ENCODE measurements around the gene HBG2.

HBG2 gene

DNA sequence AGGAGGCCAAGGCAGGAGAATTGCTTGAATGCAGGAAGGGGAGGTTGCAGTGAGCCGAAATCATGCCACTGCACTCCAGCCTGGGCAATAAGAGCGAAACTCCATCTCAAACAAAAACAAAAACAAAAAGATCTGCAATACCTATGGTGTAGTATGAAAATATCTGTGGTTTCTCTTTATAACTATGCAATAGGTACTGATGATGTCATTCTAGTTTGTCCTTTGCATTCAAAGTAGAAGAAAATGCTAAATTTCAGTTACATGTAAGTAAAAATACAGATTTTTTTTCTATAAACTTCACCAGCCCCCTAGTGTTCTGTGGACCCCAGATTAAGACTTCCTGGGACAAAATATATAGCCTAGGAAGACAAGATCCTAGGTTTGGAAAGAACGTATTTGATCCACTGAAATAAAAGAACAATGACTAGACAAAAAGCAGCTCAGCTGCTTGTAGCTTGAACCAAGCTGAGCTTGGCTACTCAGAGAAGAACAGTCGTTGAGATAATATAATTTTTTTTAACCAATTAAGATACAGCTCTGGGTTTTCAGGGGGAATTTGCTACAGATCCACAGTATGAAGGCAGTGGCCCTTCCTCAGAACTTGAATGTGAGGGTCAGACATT is 17.9 kb upstream of the HBG2 start:
- H2BK15ac ChIP-seq (ENCODE audit: low read length), result no peak overlapping the region

GRCh38 chr11:5269715-5270147 is 15.2 kb upstream of the HBG2 start, which contains the start of gene HBE1:
TSS of gene HBE1 (minus strand) at chr11:5269945. CDS start at chr11:5269890, 55 bp downstream.
- Histone ChIP-seq H2AFZ (ENCODE audit: low read length) (no peak within 1 kb of the TSS), H3K36me3 (replicated peaks in 1 of 2; ENCODE audit: control insufficient read depth in 2 of 2, insufficient read depth in 2 of 2, low read length in 2 of 2) (no peaks in the 10 kb centered on the region), H3K4me1 (ENCODE audit: control insufficient read depth in 2 of 2, insufficient read depth in 1 of 2, low read depth in 1 of 2, low read length in 2 of 2) (peaks cover 0 to 2% of the 10 kb centered on the region in 2 donors), H3K4ac (ENCODE audit: low read length) (no peak within 1 kb of the TSS), H3K23ac (ENCODE audit: low read depth, low read length, poor library complexity) (no peak within 1 kb of the TSS), H2BK5ac (ENCODE audit: low read length) (no peak within 1 kb of the TSS), H3K27me3 (ENCODE audit: control insufficient read depth in 3 of 3, insufficient read depth in 3 of 3, low read depth in 1 of 3, low read length in 3 of 3) (no peaks in the 10 kb centered on the region), H2BK120ac (ENCODE audit: low read depth, low read length) (no peak within 1 kb of the TSS), H3K4me2 (ENCODE audit: insufficient read depth, low read length, poor library complexity, severe bottlenecking) (no peak within 1 kb of the TSS), H2BK15ac (ENCODE audit: low read length) (no peak within 1 kb of the TSS), H2AK5ac (ENCODE audit: low read depth, low read length) (no peak within 1 kb of the TSS), H3K18ac (ENCODE audit: low read length) (no peak within 1 kb of the TSS), H3K79me1 (ENCODE audit: low read depth, low read length) (no peaks in the 10 kb centered on the region), H4K8ac (ENCODE audit: low read depth, low read length) (no peak within 1 kb of the TSS), H4K91ac (ENCODE audit: low read depth, low read length, poor library complexity) (no peak within 1 kb of the TSS), H3K14ac (ENCODE audit: low read length) (no peak within 1 kb of the TSS), H2BK12ac (ENCODE audit: low read length) (no peak within 1 kb of the TSS), H3K9ac (ENCODE audit: low read depth, low read length, poor library complexity) (no peak within 1 kb of the TSS), H3K27ac (replicated peaks; ENCODE audit: low read length) (no peak within 1 kb of the TSS), H3K9me3 (replicated peaks in 1 of 2; ENCODE audit: control insufficient read depth in 2 of 2, insufficient read depth in 1 of 2, low read depth in 1 of 2, low read length in 2 of 2) (no peaks in the 10 kb centered on the region), H3K4me3 (ENCODE audit: low read length in 2 of 2) (no peak within 1 kb of the TSS)
- DNase-seq (ENCODE audit: low spot score), result no peak
- WGBS, 2 donors (ENCODE audit: extremely low coverage in 2 of 2, insufficient read length in 2 of 2, insufficient replicate concordance in 1 of 2), result no CpG with 5 or more reads among the region's 4 CpGs

More for the DNA sequence above, 17.9 kb upstream of the HBG2 start:
- Histone ChIP-seq H3K79me1 (ENCODE audit: low read depth, low read length) (no peaks in the 10 kb centered on the region), H3K14ac (ENCODE audit: low read length) (no peak overlapping the region), H2AFZ (ENCODE audit: low read length) (no peak overlapping the region), H4K91ac (ENCODE audit: low read depth, low read length, poor library complexity) (no peak overlapping the region), H2BK12ac (ENCODE audit: low read length) (no peak overlapping the region), H3K4me3 (ENCODE audit: low read length in 2 of 2) (no peak overlapping the region), H3K4me2 (ENCODE audit: insufficient read depth, low read length, poor library complexity, severe bottlenecking) (no peak overlapping the region), H3K9me3 (replicated peaks in 1 of 2; ENCODE audit: control insufficient read depth in 2 of 2, insufficient read depth in 1 of 2, low read depth in 1 of 2, low read length in 2 of 2) (no peaks in the 10 kb centered on the region), H2AK5ac (ENCODE audit: low read depth, low read length) (no peak overlapping the region), H3K4ac (ENCODE audit: low read length) (no peak overlapping the region), H3K18ac (ENCODE audit: low read length) (no peak overlapping the region), H3K36me3 (replicated peaks in 1 of 2; ENCODE audit: control insufficient read depth in 2 of 2, insufficient read depth in 2 of 2, low read length in 2 of 2) (no peaks in the 10 kb centered on the region), H3K27me3 (ENCODE audit: control insufficient read depth in 3 of 3, insufficient read depth in 3 of 3, low read depth in 1 of 3, low read length in 3 of 3) (no peaks in the 10 kb centered on the region), H3K4me1 (ENCODE audit: control insufficient read depth in 2 of 2, insufficient read depth in 1 of 2, low read depth in 1 of 2, low read length in 2 of 2) (peaks cover 0 to 2% of the 10 kb centered on the region in 2 donors), H3K27ac (replicated peaks; ENCODE audit: low read length) (no peak overlapping the region), H4K8ac (ENCODE audit: low read depth, low read length) (no peak overlapping the region), H2BK120ac (ENCODE audit: low read depth, low read length) (no peak overlapping the region), H3K9ac (ENCODE audit: low read depth, low read length, poor library complexity) (no peak overlapping the region), H2BK5ac (ENCODE audit: low read length) (no peak overlapping the region), H3K23ac (ENCODE audit: low read depth, low read length, poor library complexity) (no peak overlapping the region)
- WGBS, 2 donors (ENCODE audit: extremely low coverage in 2 of 2, insufficient read length in 2 of 2, insufficient replicate concordance in 1 of 2), result no CpG with 5 or more reads among the region's 4 CpGs
- no peak for DNase-seq (ENCODE audit: low spot score)

DNA sequence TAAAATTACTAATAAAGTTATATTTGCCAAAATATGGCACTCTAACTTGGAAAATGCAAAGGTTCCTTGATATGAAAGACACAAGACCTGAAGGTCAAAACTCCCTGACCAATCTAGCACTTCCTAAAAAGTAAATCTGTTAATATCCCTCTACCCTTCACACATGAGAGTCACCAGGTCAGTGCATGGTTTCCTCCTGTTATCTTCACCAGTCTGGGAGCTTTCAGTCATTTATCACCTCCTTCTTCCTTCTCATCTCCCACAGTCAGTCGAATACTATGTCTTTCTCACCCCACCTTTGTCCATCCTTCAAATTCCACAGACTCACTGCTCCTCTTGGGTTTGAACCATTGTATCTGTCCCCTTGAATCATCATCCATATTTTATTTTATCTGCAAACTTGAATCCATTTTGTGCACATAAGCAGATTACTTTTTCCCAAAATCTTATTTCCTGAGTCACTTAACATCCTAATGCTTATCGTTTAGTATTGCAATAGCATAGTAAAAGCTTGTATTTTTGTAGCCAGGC is 12.5 kb upstream of the HBG2 start:
- Histone ChIP-seq H3K18ac (ENCODE audit: low read length) (no peak overlapping the region), H2BK12ac (ENCODE audit: low read length) (no peak overlapping the region), H3K4me1 (ENCODE audit: control insufficient read depth in 2 of 2, insufficient read depth in 1 of 2, low read depth in 1 of 2, low read length in 2 of 2) (no peaks in the 10 kb centered on the region), H3K27ac (replicated peaks; ENCODE audit: low read length) (no peak overlapping the region), H3K9ac (ENCODE audit: low read depth, low read length, poor library complexity) (no peak overlapping the region), H3K36me3 (replicated peaks in 1 of 2; ENCODE audit: control insufficient read depth in 2 of 2, insufficient read depth in 2 of 2, low read length in 2 of 2) (no peaks in the 10 kb centered on the region), H3K4me2 (ENCODE audit: insufficient read depth, low read length, poor library complexity, severe bottlenecking) (no peak overlapping the region), H4K8ac (ENCODE audit: low read depth, low read length) (no peak overlapping the region), H3K23ac (ENCODE audit: low read depth, low read length, poor library complexity) (no peak overlapping the region), H2BK120ac (ENCODE audit: low read depth, low read length) (no peak overlapping the region), H3K14ac (ENCODE audit: low read length) (no peak overlapping the region), H2AK5ac (ENCODE audit: low read depth, low read length) (no peak overlapping the region), H3K79me1 (ENCODE audit: low read depth, low read length) (no peaks in the 10 kb centered on the region), H3K4ac (ENCODE audit: low read length) (no peak overlapping the region), H3K9me3 (replicated peaks in 1 of 2; ENCODE audit: control insufficient read depth in 2 of 2, insufficient read depth in 1 of 2, low read depth in 1 of 2, low read length in 2 of 2) (no peaks in the 10 kb centered on the region), H2BK5ac (ENCODE audit: low read length) (no peak overlapping the region), H3K27me3 (ENCODE audit: control insufficient read depth in 3 of 3, insufficient read depth in 3 of 3, low read depth in 1 of 3, low read length in 3 of 3) (no peaks in the 10 kb centered on the region), H2BK15ac (ENCODE audit: low read length) (no peak overlapping the region), H2AFZ (ENCODE audit: low read length) (no peak overlapping the region), H4K91ac (ENCODE audit: low read depth, low read length, poor library complexity) (no peak overlapping the region), H3K4me3 (ENCODE audit: low read length in 2 of 2) (no peak overlapping the region)
- no peak for DNase-seq (ENCODE audit: low spot score)
- WGBS, 2 donors (ENCODE audit: extremely low coverage in 2 of 2, insufficient read length in 2 of 2, insufficient replicate concordance in 1 of 2), result no CpG with 5 or more reads among the region's 2 CpGs

DNA sequence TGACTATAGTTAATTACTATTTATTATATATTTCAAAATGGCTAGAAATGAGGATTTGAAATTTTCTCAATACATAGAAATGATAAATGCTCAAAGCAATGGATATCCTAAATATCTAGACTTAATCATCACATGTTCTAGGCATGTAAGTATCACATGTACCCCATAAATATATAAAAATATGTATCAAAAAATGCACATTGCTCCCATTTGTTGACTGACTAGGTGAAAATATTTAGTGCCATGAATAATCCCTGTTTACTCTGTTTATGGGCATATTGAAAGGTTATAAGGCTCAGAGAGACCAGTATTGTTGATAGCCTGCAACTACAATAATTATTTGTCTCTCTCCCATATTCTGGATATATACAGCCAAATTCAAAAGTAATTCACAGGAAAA is 12.0 kb upstream of the HBG2 start:
- no peak overlapping the region for H4K8ac ChIP-seq (ENCODE audit: low read depth, low read length)
- no peak overlapping the region for H3K4me2 ChIP-seq (ENCODE audit: insufficient read depth, low read length, poor library complexity, severe bottlenecking)
- no peaks in the 10 kb centered on the region for H3K27me3 ChIP-seq (ENCODE audit: control insufficient read depth in 3 of 3, insufficient read depth in 3 of 3, low read depth in 1 of 3, low read length in 3 of 3)

More for the DNA sequence above, 12.0 kb upstream of the HBG2 start:
- no peak overlapping the region for H3K27ac ChIP-seq (replicated peaks; ENCODE audit: low read length)
- H4K91ac ChIP-seq (ENCODE audit: low read depth, low read length, poor library complexity), result no peak overlapping the region
- H2BK15ac ChIP-seq (ENCODE audit: low read length), result no peak overlapping the region
- no peak for DNase-seq (ENCODE audit: low spot score)
- H3K79me1 ChIP-seq (ENCODE audit: low read depth, low read length), result no peaks in the 10 kb centered on the region
- no peak overlapping the region for H2BK5ac ChIP-seq (ENCODE audit: low read length)
- no peak overlapping the region for H3K14ac ChIP-seq (ENCODE audit: low read length)
- H3K4ac ChIP-seq (ENCODE audit: low read length), result no peak overlapping the region
- no peak overlapping the region for H2BK120ac ChIP-seq (ENCODE audit: low read depth, low read length)
- no peak overlapping the region for H3K4me3 ChIP-seq (ENCODE audit: low read length in 2 of 2)
- H2AFZ ChIP-seq (ENCODE audit: low read length), result no peak overlapping the region
- no peak overlapping the region for H3K18ac ChIP-seq (ENCODE audit: low read length)
- H3K23ac ChIP-seq (ENCODE audit: low read depth, low read length, poor library complexity), result no peak overlapping the region
- no peaks in the 10 kb centered on the region for H3K9me3 ChIP-seq (replicated peaks in 1 of 2; ENCODE audit: control insufficient read depth in 2 of 2, insufficient read depth in 1 of 2, low read depth in 1 of 2, low read length in 2 of 2)
- H3K36me3 ChIP-seq (replicated peaks in 1 of 2; ENCODE audit: control insufficient read depth in 2 of 2, insufficient read depth in 2 of 2, low read length in 2 of 2), result no peaks in the 10 kb centered on the region
- no peaks in the 10 kb centered on the region for H3K4me1 ChIP-seq (ENCODE audit: control insufficient read depth in 2 of 2, insufficient read depth in 1 of 2, low read depth in 1 of 2, low read length in 2 of 2)
- no peak overlapping the region for H3K9ac ChIP-seq (ENCODE audit: low read depth, low read length, poor library complexity)
- no peak overlapping the region for H2AK5ac ChIP-seq (ENCODE audit: low read depth, low read length)
- no peak overlapping the region for H2BK12ac ChIP-seq (ENCODE audit: low read length)

All from neuronal stem cell (in vitro differentiated cells).